A549 (cell line): ENCODE measurements around the gene MRFAP1.

Experiments
- RARB ChIP-seq: fragments of 250-450 bp; sonication (Bioruptor Pico); IDR thresholded peaks from 2 replicates; pipeline ENCODE4 v1.8.0; 2021; ENCODE audit warnings: mild to moderate bottlenecking, moderate library complexity
- SMC3 ChIP-seq: fragments of >200 bp; sonication (Bioruptor Twin); formaldehyde crosslinking; IDR thresholded peaks from 3 replicates; pipeline ENCODE4 v1.6.1; 2018; ENCODE audit warnings: inconsistent platforms

DNA sequence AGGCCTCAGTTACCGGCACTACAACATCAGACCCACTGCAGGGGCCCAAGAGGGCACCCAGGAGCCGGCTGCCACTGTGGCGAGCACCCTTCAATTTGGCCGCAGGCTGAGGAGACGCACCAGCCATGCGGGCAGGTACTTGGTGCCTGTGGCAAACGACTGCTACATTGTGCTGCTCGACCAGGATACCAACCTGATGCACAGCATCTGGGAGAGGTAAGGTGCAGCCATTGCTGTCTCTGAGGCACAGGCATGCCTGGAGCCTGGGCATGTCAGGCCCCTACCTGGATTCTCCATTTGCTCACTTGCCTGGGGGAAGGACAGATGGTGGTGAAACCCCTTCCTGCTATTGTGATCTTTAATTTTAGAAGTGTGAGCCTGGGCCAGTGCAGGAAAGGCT, 35.4 kb upstream of the MRFAP1 start:
- TF ChIP-seq RARB (no peak), SMC3 (no peak)
